HG03521 (cell line): ENCODE measurements around the gene TEDC1.

Experiments
- ATAC-seq: cut with Tn5 transposase; IDR thresholded peaks from one replicate; pipeline ENCODE4 v1.9.1; 2021; ENCODE audit warnings: mild to moderate bottlenecking, moderate library complexity; ENCODE audit not compliant: unreplicated experiment

TEDC1 gene

DNA sequence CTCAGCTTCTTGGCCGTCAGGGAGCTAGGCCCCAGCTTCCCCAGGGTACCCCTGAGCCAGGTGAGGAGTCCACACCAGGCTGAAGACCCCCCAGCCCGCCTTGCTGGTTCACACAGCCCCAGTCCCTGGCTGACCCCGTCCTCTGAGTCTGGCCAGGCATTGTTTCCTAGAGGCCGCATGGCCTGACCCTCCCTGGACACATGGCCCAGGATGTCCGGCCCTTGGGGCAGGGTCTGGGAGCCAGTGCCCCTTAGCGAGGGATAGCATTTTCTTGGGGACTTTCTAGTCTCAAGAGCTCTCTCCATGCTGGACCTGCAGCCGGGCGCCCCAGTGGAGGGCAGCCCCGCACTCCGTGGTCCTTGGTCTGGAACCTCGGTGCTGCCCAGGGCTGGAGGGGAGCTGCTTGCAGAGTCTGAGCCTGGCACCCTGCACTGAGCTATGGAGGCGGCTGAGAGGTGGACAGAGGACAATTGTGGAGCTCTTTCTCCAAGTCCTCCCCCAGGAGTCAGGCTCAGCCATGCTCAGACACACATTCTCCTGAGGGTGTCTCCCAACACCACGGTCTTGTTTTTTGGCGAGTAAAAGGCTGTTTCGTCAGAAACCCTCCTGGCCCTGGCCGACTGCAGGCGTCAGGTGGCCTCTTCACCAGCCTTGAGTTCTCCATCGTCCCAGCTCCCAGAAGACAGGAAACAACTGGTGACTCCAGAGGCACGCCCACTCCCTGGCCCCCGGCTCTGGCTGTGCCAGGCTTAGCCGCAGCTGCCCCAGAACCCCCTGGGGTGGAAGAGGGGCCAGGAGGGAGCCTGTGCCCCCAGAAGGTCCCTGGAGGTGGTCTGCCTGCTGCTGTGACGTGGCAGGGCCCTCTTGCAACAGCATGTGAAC lies 34.1 kb upstream of the TEDC1 start:
- ATAC-seq, result no peak

- no peak for ATAC-seq
These were observed 33.0 kb upstream of the TEDC1 start for GRCh38 chr14:105458010-105458409.

GRCh38 chr14:105458571-105458970 lies 32.5 kb upstream of the TEDC1 start:
- no peak for ATAC-seq

GRCh38 chr14:105460116-105460515 lies 30.9 kb upstream of the TEDC1 start:
- ATAC-seq, result no peak

DNA sequence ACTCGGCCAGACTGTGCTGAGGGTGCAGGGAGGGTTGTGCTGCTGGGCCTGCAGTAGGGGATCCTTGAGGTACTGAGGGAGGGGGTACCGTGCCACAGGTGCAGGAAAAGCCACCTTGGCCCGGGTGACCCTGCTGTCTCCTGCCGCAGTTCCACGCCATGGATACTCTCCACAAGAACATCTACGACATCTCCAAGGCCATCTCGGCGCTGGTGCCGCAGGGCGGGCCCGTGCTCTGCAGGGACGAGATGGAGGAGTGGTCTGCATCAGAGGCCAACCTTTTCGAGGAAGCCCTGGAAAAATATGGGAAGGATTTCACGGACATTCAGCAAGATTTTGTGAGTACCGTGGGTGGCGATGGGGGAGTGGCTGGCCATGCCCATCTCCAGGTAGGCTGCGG lies 30.4 kb upstream of the TEDC1 start:
- no peak for ATAC-seq

DNA sequence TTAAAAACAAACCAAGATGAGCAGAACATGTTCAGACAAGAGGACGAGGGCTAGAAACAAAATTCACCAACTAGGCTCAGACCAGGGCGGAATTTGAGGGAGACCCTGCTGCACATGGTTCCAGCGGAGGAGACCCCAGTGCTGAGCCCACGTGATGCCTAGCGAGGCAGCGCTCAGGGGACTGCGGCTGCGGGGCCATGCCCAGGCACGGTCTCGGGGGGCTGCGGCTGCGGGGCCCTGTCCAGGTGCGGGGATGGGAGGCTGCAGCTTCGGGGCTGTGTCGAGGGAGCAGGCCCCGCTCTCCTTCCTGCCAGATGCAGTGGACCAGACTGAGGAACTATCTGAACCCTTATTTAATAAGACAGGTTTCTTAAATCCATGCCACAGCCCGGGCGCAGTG lies 29.1 kb upstream of the TEDC1 start:
- no peak for ATAC-seq

GRCh38 chr14:105464501-105464900 lies 26.5 kb upstream of the TEDC1 start:
- ATAC-seq, result no peak

DNA sequence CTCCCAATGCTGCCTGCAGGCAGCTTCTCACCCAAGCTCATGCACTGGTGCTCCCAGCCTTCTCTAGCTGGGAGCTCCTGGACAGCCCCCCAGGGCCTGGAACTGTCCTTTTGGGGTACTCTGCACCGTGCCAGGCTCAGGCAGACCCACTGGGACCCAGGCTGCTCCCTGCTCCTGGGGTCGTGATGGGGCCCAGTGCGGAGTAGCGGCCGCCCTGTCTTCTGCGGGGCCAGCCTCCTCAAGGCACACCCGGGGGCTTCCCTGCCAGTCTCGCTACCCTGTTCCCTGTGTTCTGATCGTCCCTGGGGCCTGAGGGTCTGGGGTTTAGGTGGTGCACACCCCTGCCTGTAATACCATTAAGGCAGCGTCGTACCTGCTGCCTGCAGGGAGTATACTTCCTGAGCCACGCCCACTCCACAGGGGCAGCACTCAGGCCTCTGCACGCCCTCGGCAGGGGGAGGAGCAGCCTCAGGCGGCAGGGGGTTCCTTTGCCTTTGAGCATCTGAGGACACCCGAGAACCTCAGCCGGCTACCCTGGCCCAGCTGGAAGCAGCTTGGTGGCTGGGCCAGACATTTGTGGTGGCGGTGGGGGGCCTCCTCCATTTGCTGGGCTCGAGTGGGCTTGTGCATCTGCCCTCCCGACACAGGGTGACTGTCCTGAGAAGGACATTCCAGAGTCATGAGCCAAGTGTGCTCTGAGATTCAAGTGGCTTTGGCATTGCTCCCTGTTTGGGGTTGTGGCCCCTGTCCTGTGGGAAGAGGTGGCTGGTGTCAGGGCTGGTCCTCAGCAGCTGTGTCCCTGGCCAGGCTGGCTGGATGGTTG lies 25.6 kb upstream of the TEDC1 start:
- ATAC-seq, result no peak

GRCh38 chr14:105466531-105467248 lies 24.4 kb upstream of the TEDC1 start:
- ATAC-seq, result no peak

DNA sequence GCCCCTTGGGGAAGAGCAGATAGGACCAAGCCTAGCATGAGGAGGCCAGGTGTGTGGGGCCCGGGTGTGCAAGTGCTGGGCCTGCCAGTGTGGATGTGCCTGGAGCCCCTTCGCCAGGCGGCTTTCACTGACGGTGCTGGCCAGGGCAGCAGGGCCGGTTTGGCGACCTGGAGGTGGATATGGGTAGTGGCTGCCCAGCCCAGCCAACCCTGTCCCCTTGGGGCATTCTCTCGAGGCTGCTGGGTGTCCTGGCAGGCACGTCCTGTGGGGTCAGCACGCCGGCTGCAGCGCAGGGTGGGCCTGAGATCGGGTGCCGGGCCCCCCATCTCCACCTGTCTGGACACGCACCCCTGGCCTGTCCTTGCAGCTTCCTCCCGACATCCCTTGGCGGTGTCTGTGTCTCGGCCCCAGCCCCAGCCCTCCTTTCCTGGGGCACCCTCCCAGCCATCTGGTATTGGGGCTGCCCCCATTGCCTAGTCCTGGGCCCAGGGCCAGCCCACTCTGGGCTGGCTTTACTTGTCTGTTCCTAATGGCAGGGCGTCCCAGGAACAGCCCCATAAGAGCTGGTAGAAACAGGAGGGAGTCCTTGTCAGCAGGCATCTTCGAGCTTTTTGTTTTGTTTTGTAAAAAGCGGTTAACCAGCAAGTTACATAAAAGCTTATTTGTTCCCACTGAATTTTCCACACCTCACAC lies 23.7 kb upstream of the TEDC1 start:
- no peak for ATAC-seq

DNA sequence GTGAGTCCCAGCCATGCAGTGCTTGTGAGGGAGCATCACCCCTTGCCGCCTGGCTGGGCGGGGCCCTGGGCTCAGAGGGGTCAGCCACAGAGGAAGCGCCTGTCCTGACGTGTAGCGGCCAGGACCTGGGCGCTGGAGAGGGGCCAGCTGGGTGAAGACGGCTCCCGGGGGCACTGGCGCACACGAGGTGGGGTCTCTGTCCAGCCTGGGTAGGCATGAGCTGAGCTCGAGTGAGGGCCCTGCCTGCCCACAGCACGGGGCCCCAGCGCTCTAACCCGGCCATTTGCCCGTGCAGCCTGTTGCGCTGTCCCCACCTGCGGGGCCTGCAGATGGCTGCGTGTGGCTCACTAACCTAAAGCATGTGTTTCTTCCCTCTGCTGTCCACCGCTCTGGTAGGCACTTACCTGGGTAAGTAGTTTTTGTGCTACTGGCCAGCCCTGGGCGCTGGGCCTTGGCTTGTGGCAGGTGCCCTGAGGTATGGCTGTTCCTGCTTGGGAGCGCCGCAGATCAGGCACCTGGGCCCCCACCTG lies 23.0 kb upstream of the TEDC1 start:
- no peak for ATAC-seq

DNA sequence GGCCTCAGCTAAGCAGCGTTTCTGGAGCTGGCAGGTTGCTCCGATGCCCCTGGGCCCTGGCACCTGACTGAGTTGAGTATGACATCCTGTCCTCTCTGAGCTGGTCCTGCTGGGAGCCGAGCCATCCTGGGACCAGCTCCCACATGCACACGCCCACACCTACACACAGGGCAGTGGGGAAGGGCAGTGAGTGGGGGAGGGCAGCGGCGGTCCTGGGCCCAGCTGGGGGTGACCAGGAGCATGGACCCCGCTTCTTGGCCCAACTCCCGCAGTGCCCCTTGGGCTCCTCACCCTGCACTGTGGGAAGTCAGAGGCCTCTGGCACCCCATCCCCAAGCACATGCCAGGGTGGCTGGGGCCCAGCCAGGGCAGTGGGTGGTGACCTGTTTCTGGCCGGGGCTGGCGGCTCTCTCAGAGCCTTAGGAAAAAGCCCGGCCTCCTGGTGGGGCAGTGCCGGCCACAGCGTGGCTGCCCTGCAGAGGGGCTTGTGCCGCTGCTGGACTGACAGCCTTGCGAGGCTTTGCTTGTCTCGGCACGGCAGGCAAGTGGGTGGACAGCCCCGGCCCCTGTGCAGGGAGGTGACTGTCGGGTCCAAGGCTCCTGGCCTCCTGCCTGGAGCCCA lies 22.3 kb upstream of the TEDC1 start:
- ATAC-seq, result no peak

DNA sequence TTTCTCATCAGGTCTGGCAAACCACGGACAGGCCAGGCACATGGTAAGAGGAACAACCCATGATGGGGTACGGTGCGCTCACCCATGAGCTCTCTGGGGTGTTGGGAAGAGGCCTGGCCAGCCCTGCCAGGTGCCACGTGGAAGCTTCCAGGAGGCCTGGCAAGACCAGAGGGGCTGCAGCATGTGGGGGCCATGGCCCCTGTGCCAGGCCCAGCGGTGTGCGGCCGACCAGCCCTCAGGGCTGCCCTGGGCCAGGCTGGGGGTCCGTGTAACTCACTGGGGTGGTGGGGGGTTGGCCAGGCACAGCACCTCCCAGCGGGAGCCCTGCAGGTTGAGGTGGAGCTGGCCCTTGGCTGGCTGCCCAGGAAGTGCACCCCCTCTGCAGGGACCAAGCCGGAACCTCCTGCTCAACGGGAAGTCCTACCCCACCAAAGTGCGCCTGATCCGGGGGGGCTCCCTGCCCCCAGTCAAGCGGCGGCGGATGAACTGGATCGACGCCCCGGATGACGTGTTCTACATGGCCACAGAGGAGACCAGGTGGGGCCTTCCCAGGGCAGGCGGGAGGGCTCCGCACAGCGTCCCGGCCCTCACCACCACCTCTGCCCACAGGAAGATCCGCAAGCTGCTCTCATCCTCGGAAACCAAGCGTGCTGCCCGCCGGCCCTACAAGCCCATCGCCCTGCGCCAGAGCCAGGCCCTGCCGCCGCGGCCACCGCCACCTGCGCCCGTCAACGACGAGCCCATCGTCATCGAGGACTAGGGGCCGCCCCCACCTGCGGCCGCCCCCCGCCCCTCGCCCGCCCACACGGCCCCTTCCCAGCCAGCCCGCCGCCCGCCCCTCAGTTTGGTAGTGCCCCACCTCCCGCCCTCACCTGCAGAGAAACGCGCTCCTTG lies 21.3 kb upstream of the TEDC1 start:
- no peak for ATAC-seq

GRCh38 chr14:105470350-105471296 lies 20.4 kb upstream of the TEDC1 start:
- ATAC-seq, result no peak

GRCh38 chr14:105471297-105471821 lies 19.7 kb upstream of the TEDC1 start:
- ATAC-seq, result no peak

DNA sequence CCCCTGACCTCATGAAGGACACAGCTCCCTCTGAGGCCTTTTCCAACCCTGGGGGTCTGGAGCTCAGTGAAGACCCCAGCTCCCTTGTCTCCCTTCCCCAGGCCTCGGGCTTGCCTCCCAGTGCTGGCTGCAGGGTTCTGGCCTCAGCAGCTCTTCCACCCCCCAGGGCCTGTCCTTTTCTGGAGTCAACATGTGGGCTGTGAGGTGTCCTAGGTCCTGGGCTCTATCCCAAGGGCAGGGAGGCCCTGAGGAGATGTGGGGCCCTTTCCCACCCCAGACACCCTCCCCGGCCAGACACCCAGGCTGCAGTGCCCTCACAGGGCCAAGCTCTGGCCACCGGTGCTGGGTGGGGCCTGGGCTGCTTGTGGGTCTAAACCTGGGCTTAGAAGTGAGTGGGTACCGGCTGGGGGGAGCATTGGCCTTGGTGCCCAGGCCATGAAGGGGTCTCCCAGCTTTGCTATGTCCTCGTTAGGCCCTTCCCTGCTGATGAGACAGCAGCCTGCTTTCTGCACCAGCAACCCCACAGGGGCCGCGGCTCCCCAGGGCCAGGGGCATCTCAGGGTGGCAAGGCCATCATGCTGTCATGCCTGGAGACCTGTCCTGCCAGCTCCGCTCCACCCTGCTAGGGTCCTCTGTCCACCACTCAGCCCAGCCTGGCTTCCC lies 19.1 kb upstream of the TEDC1 start:
- no peak for ATAC-seq

GRCh38 chr14:105472486-105472991 lies 18.5 kb upstream of the TEDC1 start:
- ATAC-seq, result no peak
